CD14-positive monocyte (primary cell): ENCODE results near the gene APMAP. TPM values are rescaled to one million over a fixed set of nuclear protein-coding genes. Genes with fewer than 3 reads are reported as not detected.
"Not testable (repeated sequence)": the region's sequence is repeated elsewhere in the genome, so short reads cannot be mapped to it uniquely, and the experiment has no call there.

Experiments
- DNase-seq, 3 donors: peaks; one replicate each; pipeline ENCODE4 v3.0.0-alpha.2; 2011 to 2022
- H2AFZ ChIP-seq: 2 replicates; pipeline ENCODE4 v1.6.0; 2012; ENCODE audit warnings: mild to moderate bottlenecking, low read depth, low read length, inconsistent platforms; ENCODE audit not compliant: insufficient read depth, poor library complexity, severe bottlenecking
- H3K27ac ChIP-seq, 2 donors: 1 replicate in 1 of 2; 2 replicates in 1 of 2; pipeline ENCODE4 v1.5.1; 2012 to 2013; ENCODE audit warnings: low read length in 2 of 2, control low read depth in 1 of 2, inconsistent platforms in 1 of 2, low read depth in 1 of 2, mild to moderate bottlenecking in 1 of 2
- H3K27me3 ChIP-seq, 2 donors: one replicate each; pipeline versions ENCODE4 v1.6.0 to v1.6.1; 2011 to 2013; ENCODE audit warnings: low read length in 2 of 2; ENCODE audit not compliant: control insufficient read depth in 2 of 2, insufficient read depth in 2 of 2
- H3K36me3 ChIP-seq, 2 donors: replicated peaks in 1 of 2; 1 replicate in 1 of 2; 2 replicates in 1 of 2; pipeline versions ENCODE4 v1.5.1 to v1.6.1; 2012 to 2013; ENCODE audit warnings: low read length in 2 of 2, control low read depth in 1 of 2, inconsistent platforms in 1 of 2, mild to moderate bottlenecking in 1 of 2; ENCODE audit not compliant: insufficient read depth in 2 of 2, control insufficient read depth in 1 of 2
- H3K4me1 ChIP-seq, 2 donors: 1 replicate in 1 of 2; 2 replicates in 1 of 2; pipeline versions ENCODE4 v1.5.1 to v1.6.1; 2012 to 2013; ENCODE audit warnings: low read length in 2 of 2, control low read depth in 1 of 2, inconsistent platforms in 1 of 2, mild to moderate bottlenecking in 1 of 2, moderate library complexity in 1 of 2; ENCODE audit not compliant: insufficient read depth in 2 of 2, control insufficient read depth in 1 of 2
- H3K4me2 ChIP-seq: replicated peaks from 2 replicates; pipeline ENCODE3; 2012; ENCODE audit warnings: low read length, moderate library complexity, mild to moderate bottlenecking; ENCODE audit not compliant: poor library complexity, severe bottlenecking; ENCODE audit errors: extremely low read depth
- H3K4me3 ChIP-seq, 3 experiments: fragments of 200-600 bp in 1 of 3; sonication (generic) in 1 of 3; replicated peaks in 1 of 3; 1 replicate in 2 of 3; 2 replicates in 1 of 3; pipeline ENCODE4 v1.5.1; 2011 to 2013; ENCODE audit warnings: low read length in 3 of 3, mild to moderate bottlenecking in 3 of 3, control low read depth in 2 of 3, low read depth in 2 of 3, inconsistent platforms in 1 of 3, moderate library complexity in 1 of 3
- H3K79me2 ChIP-seq: 2 replicates; pipeline ENCODE4 v1.6.0; 2012; ENCODE audit warnings: mild to moderate bottlenecking, control low read depth, inconsistent platforms, low read length, moderate library complexity; ENCODE audit not compliant: insufficient read depth
- H3K9ac ChIP-seq: 2 replicates; pipeline ENCODE4 v1.6.0; 2017; ENCODE audit warnings: low read length, mild to moderate bottlenecking; ENCODE audit not compliant: insufficient read depth, poor library complexity, severe bottlenecking
- H3K9me3 ChIP-seq, 2 donors: replicated peaks in 1 of 2; 1 replicate in 1 of 2; 2 replicates in 1 of 2; pipeline versions ENCODE4 v1.5.1 to v1.6.1; 2012 to 2013; ENCODE audit warnings: low read length in 2 of 2, control low read depth in 1 of 2; ENCODE audit not compliant: control insufficient read depth in 1 of 2, insufficient read depth in 1 of 2
- H4K20me1 ChIP-seq: 2 replicates; pipeline ENCODE4 v1.6.0; 2012; ENCODE audit warnings: mild to moderate bottlenecking, low read length, control low read depth, moderate library complexity; ENCODE audit not compliant: insufficient read depth
- H3K27ac Mint-ChIP-seq, 7 donors: one replicate each; pipeline ENCODE4 v1.8.0; 2020; ENCODE audit warnings: mild to moderate bottlenecking in 7 of 7, mixed read lengths in 7 of 7, moderate library complexity in 6 of 7, inconsistent platforms in 2 of 7
- H3K27me3 Mint-ChIP-seq, 3 donors: one replicate each; pipeline ENCODE4 v1.8.0; 2021 to 2022; ENCODE audit warnings: low read depth in 3 of 3, mild to moderate bottlenecking in 3 of 3, mixed read lengths in 3 of 3, moderate library complexity in 3 of 3, inconsistent platforms in 1 of 3
- H3K36me3 Mint-ChIP-seq, 2 donors: one replicate each; pipeline ENCODE4 v1.8.0; 2020; ENCODE audit warnings: mixed read lengths in 2 of 2, inconsistent platforms in 1 of 2, mild to moderate bottlenecking in 1 of 2
- H3K4me1 Mint-ChIP-seq: one replicate; pipeline ENCODE4 v1.8.0; 2020; ENCODE audit warnings: mild to moderate bottlenecking, mixed read lengths
- H3K4me3 Mint-ChIP-seq, 2 donors: one replicate each; pipeline ENCODE4 v1.8.0; 2020; ENCODE audit warnings: mild to moderate bottlenecking in 2 of 2, mixed read lengths in 2 of 2, moderate library complexity in 1 of 2
- H3K9me3 Mint-ChIP-seq, 7 donors: one replicate each; pipeline ENCODE4 v1.8.0; 2020 to 2022; ENCODE audit warnings: mixed read lengths in 7 of 7, mild to moderate bottlenecking in 6 of 7, moderate library complexity in 6 of 7, inconsistent platforms in 2 of 7
- WGBS: methylation state at CpG from one replicate; pipeline ENCODE4 v1.1.5; 2013; ENCODE audit warnings: missing lambda C conversion rate; ENCODE audit not compliant: insufficient coverage; 5-methylcytosine and 5-hydroxymethylcytosine counted together
- intact Hi-C, 2 donors: fragments of 100-400 bp; cut with micrococcal nuclease; formaldehyde crosslinking; loops; one replicate each; pipeline versions ENCODE4 v1.15.0 to v1.15.1; 2023
- polyA plus RNA-seq, 3 donors: library from polyadenylated mRNA; depleted of rRNA in 1 of 3; unstranded in 2 of 3; stranded (reverse) in 1 of 3; fragments of 300-500 nt in 2 of 3; fragments of >200 nt in 1 of 3; fragmentation: Illumina TruSeq in 2 of 3; gene quantifications; 1 replicate in 2 of 3; 2 replicates in 1 of 3; pipeline ENCODE4 v1.2.3, GENCODE V29; 2012 to 2021
- TF ChIP-seq, protein P1 (sequence below): fragments of 200-600 bp; IDR thresholded peaks from one replicate; pipeline ENCODE4 v1.8.0; 2022; ENCODE audit warnings: antibody characterized with exemption, mild to moderate bottlenecking

Gene APMAP
- polyA plus RNA-seq, 3 donors, result 26.9 to 74.0 (median 73.2) TPM

DNA sequence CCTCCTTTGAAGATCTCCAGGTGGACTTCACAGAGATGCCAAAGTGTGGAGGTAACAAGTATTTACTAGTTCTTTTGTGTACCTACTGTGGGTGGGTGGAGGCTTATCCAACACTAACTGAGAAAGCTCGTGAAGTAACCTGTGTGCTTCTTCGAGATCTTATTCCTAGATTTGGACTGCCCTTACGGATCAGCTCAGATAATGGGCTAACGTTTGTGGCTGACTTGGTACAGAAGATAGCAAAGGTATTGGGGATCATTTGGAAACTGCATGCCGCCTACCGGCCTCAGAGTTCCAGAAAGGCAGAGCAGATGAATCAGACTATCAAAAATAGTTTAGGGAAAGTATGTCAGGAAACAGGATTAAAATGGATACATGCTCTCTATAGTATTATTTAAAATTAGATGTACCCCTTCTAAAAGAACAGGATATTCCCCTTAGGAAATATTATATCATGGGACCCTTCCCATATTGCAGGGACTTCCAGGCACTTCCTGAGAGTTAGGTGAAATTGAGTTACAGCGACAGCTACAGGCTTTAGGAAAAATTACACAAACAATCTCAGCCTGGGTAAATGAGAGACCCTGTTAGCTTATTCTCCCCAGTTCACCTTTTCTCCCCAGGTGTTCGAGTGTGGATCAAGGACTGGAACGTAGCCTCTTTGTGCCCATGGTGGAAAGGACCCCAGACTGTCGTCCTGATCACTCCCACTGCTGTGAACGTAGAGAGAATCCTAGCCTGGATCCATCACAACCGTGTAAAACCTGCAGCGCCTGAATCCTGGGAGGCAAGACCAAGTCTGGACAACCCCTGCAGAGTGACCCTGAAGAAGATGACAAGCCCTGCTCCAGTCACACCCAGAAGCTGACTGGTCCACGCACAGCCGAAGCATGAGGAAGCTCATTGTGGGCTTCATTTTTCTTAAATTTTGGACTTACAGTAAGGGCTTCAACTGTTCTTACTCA lies 61.5 kb downstream of the APMAP start:
- H3K4me3 Mint-ChIP-seq, H3K27ac ChIP-seq, H3K9me3 Mint-ChIP-seq, H3K4me3 ChIP-seq, H2AFZ ChIP-seq, DNase-seq, H3K27me3 Mint-ChIP-seq, H3K4me1 ChIP-seq, H3K4me2 ChIP-seq, H4K20me1 ChIP-seq, H3K36me3 ChIP-seq, H3K36me3 Mint-ChIP-seq, intact Hi-C loops, H3K9me3 ChIP-seq, H3K27me3 ChIP-seq, H3K79me2 ChIP-seq, H3K9ac ChIP-seq: not testable (repeated sequence)
- 69% methylated on average over 7 of the region's 15 CpGs for WGBS
- Mint-ChIP-seq H3K4me1 (peaks cover 20% of the 10 kb centered on the region), H3K27ac (peak overlapping the region in 1 of 7 donors; percentile 26)
- TF ChIP-seq, protein P1, sequence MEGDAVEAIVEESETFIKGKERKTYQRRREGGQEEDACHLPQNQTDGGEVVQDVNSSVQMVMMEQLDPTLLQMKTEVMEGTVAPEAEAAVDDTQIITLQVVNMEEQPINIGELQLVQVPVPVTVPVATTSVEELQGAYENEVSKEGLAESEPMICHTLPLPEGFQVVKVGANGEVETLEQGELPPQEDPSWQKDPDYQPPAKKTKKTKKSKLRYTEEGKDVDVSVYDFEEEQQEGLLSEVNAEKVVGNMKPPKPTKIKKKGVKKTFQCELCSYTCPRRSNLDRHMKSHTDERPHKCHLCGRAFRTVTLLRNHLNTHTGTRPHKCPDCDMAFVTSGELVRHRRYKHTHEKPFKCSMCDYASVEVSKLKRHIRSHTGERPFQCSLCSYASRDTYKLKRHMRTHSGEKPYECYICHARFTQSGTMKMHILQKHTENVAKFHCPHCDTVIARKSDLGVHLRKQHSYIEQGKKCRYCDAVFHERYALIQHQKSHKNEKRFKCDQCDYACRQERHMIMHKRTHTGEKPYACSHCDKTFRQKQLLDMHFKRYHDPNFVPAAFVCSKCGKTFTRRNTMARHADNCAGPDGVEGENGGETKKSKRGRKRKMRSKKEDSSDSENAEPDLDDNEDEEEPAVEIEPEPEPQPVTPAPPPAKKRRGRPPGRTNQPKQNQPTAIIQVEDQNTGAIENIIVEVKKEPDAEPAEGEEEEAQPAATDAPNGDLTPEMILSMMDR, result peak; percentile 48

DNA sequence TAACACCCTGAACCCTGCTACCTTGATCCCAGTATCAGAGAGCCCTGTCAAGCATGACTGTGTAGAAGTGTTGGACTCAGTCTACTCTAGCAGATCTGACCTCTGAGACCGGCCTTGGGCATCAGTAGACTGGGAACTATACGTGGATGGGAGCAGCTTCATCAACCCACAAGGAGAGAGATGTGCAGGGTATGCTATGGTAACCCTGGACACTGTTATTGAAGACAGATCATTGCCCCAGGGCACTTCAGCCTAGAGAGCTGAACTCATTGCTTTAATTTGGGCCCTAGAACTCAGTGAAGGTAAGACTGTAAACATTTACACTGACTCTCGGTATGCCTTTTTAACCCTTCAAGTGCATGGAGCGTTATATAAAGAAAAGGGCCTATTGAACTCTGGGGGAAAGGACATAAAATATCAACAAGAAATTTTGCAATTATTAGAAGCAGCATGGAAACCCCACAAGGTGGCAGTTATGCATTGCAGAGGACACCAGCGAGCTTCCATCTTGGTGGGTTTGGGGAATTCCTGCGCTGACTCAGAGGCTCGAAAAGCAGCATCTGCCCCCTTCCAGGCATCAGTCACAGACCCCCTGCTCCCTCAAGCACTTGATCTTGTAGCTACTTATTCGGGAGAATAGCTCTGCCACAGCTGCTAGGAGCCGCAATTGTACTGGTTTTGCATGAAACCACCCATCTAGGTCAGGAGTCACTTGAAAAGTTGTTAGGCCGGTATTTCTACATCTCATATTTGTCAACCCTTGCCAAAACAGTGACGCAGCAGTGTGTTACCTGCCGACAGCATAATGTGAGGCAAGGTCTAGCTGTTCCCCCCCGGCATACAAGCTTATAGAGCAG lies 62.5 kb downstream of the APMAP start:
- WGBS, result 44% methylated on average over 5 of the region's 13 CpGs
- H3K27me3 Mint-ChIP-seq, H3K4me1 ChIP-seq, H3K9me3 Mint-ChIP-seq, H3K79me2 ChIP-seq, intact Hi-C loops, H2AFZ ChIP-seq, H3K9ac ChIP-seq, H3K36me3 Mint-ChIP-seq, H3K27me3 ChIP-seq, H4K20me1 ChIP-seq, H3K4me2 ChIP-seq, H3K27ac Mint-ChIP-seq, H3K4me3 ChIP-seq, H3K4me3 Mint-ChIP-seq, H3K27ac ChIP-seq, H3K9me3 ChIP-seq, H3K36me3 ChIP-seq: not testable (repeated sequence)
- DNase-seq, result peak in 1 of 3 donors; percentile 35
- peaks cover 20% of the 10 kb centered on the region for H3K4me1 Mint-ChIP-seq

DNA sequence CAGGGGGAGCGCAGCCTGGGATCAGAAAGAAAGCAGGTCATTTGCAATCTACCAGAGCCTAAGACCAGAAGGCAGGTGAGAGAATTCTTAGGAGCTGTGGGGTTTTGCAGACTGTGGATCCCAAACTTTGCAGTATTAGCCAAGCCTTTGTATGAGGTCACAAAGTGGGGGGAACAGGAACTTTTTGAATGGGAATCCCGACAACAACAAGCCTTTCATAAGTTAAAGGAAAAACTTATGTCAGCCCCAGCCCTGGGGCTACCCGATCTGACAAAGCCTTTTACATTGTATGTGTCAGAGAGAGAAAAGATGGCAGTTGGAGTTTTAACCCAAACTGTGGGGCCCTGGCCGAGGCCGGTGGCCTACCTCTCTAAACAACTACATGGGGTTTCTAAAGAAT lies 63.3 kb downstream of the APMAP start:
- H3K9me3 ChIP-seq, intact Hi-C loops, H3K4me3 Mint-ChIP-seq, H3K4me1 ChIP-seq, H3K27me3 ChIP-seq, H3K27ac Mint-ChIP-seq, H3K9me3 Mint-ChIP-seq, H3K79me2 ChIP-seq, H3K36me3 Mint-ChIP-seq, H3K4me2 ChIP-seq, H3K4me3 ChIP-seq, H3K36me3 ChIP-seq, DNase-seq, H4K20me1 ChIP-seq, H2AFZ ChIP-seq, H3K27me3 Mint-ChIP-seq, H3K27ac ChIP-seq, H3K9ac ChIP-seq: not testable (repeated sequence)
- H3K4me1 Mint-ChIP-seq, result peaks cover 20% of the 10 kb centered on the region
- 100% methylated on average over 2 of the region's 5 CpGs for WGBS
